ENCODE data around the gene IL21. TPM values are rescaled to one million over a fixed set of nuclear protein-coding genes. Genes with fewer than 3 reads are reported as not detected.

The IL21 gene
- polyA plus RNA-seq, 1 of the 3 experiments (the other 2 are of a cell fraction), result not detected

DNA sequence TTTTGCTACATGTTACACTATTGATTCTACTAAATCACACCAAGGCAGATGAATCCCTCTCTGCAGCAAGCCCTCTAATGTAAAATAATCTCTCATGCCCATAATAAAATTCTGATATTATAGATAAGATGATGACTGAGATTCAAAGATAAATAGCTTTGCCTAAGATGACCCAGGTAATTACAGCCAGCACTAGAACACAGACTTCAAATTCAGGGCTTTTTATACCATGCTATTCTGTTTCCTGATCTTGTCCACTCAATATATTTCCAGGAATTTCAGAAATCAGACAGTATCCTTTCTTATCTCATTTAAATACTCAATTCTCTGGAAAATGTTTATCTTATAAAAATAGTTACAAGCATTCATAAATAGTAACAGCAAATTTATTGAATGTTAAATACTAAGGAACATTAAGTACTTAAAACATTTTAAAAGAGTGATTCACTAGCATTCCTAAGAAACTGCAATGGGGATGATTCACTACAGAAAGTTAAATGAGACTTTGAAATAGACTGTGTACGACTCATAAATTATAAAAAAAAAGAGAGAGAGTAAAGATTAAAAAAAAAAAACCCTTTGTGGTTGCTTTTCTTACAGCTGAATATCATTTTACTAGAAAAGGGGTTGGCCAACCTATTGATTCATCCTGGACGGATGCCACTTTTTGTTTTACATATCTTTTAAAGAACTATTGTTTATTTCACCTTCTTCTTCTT, 45.8 kb upstream of the IL21 start:
- Histone ChIP-seq H3K4me2 (peak overlapping the region; percentile 54), H3K9ac (peak overlapping the region; percentile 67; the same call in 1 of the 2 replicates), H3K4me3 (ENCODE audit: low read depth in 2 of 2, low read length in 1 of 2) (no peak overlapping the region), H3K9me2 (no peaks in the 10 kb centered on the region), H4K20me1 (ENCODE audit: insufficient read depth) (no peaks in the 10 kb centered on the region), H2AFZ (ENCODE audit: low read depth) (no peak overlapping the region), H3K4me1 (ENCODE audit: control insufficient read depth in 1 of 2, insufficient read depth in 2 of 2, low read depth in 1 of 2, low read length in 1 of 2) (peaks cover 0 to 22% of the 10 kb centered on the region in 2 experiments; a peak in 3 of 4 replicates), H3K27ac (ENCODE audit: low read depth in 2 of 2, low read length in 1 of 2) (peak overlapping the region; percentile 47 to 96; a peak in 3 of 4 replicates), H3K36me3 (replicated peaks in 1 of 2; ENCODE audit: control insufficient read depth in 1 of 2, insufficient read depth in 2 of 2, low read length in 1 of 2) (no peaks in the 10 kb centered on the region), H3K9me3 (no peaks in the 10 kb centered on the region), H3K27me3 (ENCODE audit: insufficient read depth) (no peaks in the 10 kb centered on the region), H3K79me2 (ENCODE audit: insufficient read depth) (no peaks in the 10 kb centered on the region), H3F3A (replicated peaks; ENCODE audit: insufficient read depth) (peaks cover 27% of the 10 kb centered on the region)
- TF ChIP-seq FOSL2 (IDR thresholded peaks at IDR 0.05; ENCODE audit: borderline replicate concordance, low read depth), result peak; percentile 98
- TF ChIP-seq RFX5 (IDR thresholded peaks at IDR 0.05; ENCODE audit: low read length), result no peak
- TF ChIP-seq POLR2AphosphoS5 (IDR thresholded peaks at IDR 0.05; ENCODE audit: low read depth, low read length), result peak; percentile 68; the same call in 1 of the 2 replicates
- peak; percentile 91 for TF ChIP-seq TEAD4 (IDR thresholded peaks at IDR 0.05; ENCODE audit: borderline replicate concordance, insufficient read depth)
- TF ChIP-seq JUND (IDR thresholded peaks at IDR 0.05), result peak; percentile 95
- TF ChIP-seq MEF2A (IDR thresholded peaks at IDR 0.05; ENCODE audit: borderline replicate concordance, low read depth), result peak; percentile 93
- TF ChIP-seq, protein P1, sequence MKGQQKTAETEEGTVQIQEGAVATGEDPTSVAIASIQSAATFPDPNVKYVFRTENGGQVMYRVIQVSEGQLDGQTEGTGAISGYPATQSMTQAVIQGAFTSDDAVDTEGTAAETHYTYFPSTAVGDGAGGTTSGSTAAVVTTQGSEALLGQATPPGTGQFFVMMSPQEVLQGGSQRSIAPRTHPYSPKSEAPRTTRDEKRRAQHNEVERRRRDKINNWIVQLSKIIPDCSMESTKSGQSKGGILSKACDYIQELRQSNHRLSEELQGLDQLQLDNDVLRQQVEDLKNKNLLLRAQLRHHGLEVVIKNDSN (IDR thresholded peaks at IDR 0.05; ENCODE audit: borderline replicate concordance, low read depth), result 0 out of 2 replicates have a peak, but pooled peaks have one; percentile 10
- TF ChIP-seq TAF1 (IDR thresholded peaks at IDR 0.05; ENCODE audit: borderline replicate concordance, low read depth, low read length), result 0 out of 2 replicates have a peak, but pooled peaks have one; percentile 19
- no peak for TF ChIP-seq SIN3A (IDR thresholded peaks at IDR 0.05; ENCODE audit: borderline replicate concordance, low read depth, low read length)
- TF ChIP-seq, protein P2, sequence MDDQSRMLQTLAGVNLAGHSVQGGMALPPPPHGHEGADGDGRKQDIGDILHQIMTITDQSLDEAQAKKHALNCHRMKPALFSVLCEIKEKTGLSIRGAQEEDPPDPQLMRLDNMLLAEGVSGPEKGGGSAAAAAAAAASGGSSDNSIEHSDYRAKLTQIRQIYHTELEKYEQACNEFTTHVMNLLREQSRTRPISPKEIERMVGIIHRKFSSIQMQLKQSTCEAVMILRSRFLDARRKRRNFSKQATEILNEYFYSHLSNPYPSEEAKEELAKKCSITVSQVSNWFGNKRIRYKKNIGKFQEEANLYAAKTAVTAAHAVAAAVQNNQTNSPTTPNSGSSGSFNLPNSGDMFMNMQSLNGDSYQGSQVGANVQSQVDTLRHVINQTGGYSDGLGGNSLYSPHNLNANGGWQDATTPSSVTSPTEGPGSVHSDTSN (IDR thresholded peaks at IDR 0.05), result peak; percentile 69
- no peak for TF ChIP-seq EZH2phosphoT487 (IDR thresholded peaks at IDR 0.05; ENCODE audit: borderline replicate concordance, low read depth)
- peak; percentile 84; the same call in 1 of the 2 replicates for TF ChIP-seq FOXM1 (IDR thresholded peaks at IDR 0.05; ENCODE audit: low read depth)
- peak; percentile 88 for TF ChIP-seq TCF12 (IDR thresholded peaks at IDR 0.05)
- TF ChIP-seq RXRA (IDR thresholded peaks at IDR 0.05; ENCODE audit: borderline replicate concordance, low read depth), result no peak; the same call in 1 of the 2 replicates
- TF ChIP-seq GATA2 (CRISPR knock-in tag; IDR thresholded peaks at IDR 0.05), result no peak
- TF ChIP-seq NFIC (IDR thresholded peaks at IDR 0.05; ENCODE audit: borderline replicate concordance), result peak; percentile 80
- no peak for TF ChIP-seq CHD2 (IDR thresholded peaks at IDR 0.05; ENCODE audit: low read length, partially characterized antibody)
- TF ChIP-seq EP300 (IDR thresholded peaks at IDR 0.05; ENCODE audit: borderline replicate concordance in 1 of 2, low read depth in 1 of 2, low read length in 1 of 2), result peak in 1 of 2 experiments; percentile 89; a peak in 2 of 4 replicates
- DNase-seq, result no peak
- POLR2A ChIA-PET, result no interaction called here
- WGBS (ENCODE audit: low lambda C conversion rate), result 6% methylated on average over 2 of the region's 2 CpGs
- CTCF ChIA-PET, result interaction anchor here (1.4 kb wide), 1 partner anchor 50 kb away, joined by 4 read pairs; no protein-coding TSS in a partner anchor
